ENCODE measurements around the gene PLBD1. TPM values are rescaled to one million over a fixed set of nuclear protein-coding genes. Genes with fewer than 3 reads are reported as not detected.

The PLBD1 gene
- polyA plus RNA-seq, 2 of the 4 experiments (the other 2 are of a cell fraction) = 4.9 to 10.3 TPM

- TF ChIP-seq, protein P1, sequence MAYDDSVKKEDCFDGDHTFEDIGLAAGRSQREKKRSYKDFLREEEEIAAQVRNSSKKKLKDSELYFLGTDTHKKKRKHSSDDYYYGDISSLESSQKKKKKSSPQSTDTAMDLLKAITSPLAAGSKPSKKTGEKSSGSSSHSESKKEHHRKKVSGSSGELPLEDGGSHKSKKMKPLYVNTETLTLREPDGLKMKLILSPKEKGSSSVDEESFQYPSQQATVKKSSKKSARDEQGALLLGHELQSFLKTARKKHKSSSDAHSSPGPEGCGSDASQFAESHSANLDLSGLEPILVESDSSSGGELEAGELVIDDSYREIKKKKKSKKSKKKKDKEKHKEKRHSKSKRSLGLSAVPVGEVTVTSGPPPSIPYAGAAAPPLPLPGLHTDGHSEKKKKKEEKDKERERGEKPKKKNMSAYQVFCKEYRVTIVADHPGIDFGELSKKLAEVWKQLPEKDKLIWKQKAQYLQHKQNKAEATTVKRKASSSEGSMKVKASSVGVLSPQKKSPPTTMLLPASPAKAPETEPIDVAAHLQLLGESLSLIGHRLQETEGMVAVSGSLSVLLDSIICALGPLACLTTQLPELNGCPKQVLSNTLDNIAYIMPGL (CRISPR knock-in tag; IDR thresholded peaks at IDR 0.05; ENCODE audit: borderline replicate concordance) = no peak
- TF ChIP-seq RAD21 (conservative IDR thresholded peaks at IDR 0.05 in 1 of 2, IDR thresholded peaks at IDR 0.05 in 1 of 2) = no peak
- no peak for TF ChIP-seq EHMT2 (IDR thresholded peaks at IDR 0.05; ENCODE audit: low read depth)
- no peak for TF ChIP-seq PHF8 (IDR thresholded peaks at IDR 0.05; ENCODE audit: borderline replicate concordance, low read depth)
- no peak for TF ChIP-seq RARB (CRISPR knock-in tag; IDR thresholded peaks at IDR 0.05)
- TF ChIP-seq SREBF2 (IDR thresholded peaks at IDR 0.05) = no peak
- TF ChIP-seq HOXB13 (CRISPR knock-in tag; IDR thresholded peaks at IDR 0.05; ENCODE audit: low read depth) = no peak
- no peak for TF ChIP-seq CEBPB (IDR thresholded peaks at IDR 0.05)
- TF ChIP-seq SMC3 (IDR thresholded peaks at IDR 0.05) = no peak
- no peak for TF ChIP-seq GATA3 (IDR thresholded peaks at IDR 0.05; ENCODE audit: borderline replicate concordance)
- TF ChIP-seq ESRRA (IDR thresholded peaks at IDR 0.05; ENCODE audit: borderline replicate concordance, low read length) = no peak
- TF ChIP-seq MYC (IDR thresholded peaks at IDR 0.05; ENCODE audit: borderline replicate concordance, low read length) = no peak
- no peak for TF ChIP-seq E2F6 (IDR thresholded peaks at IDR 0.05; ENCODE audit: borderline replicate concordance, low read depth)
- TF ChIP-seq HOXA7 (CRISPR knock-in tag; IDR thresholded peaks at IDR 0.05) = no peak
- no peak for TF ChIP-seq ZC3H11A (IDR thresholded peaks at IDR 0.05)
- TF ChIP-seq MAZ (IDR thresholded peaks at IDR 0.05; ENCODE audit: borderline replicate concordance, low read depth, low read length) = no peak
- no peak for TF ChIP-seq CHD4 (IDR thresholded peaks at IDR 0.05; ENCODE audit: borderline replicate concordance)
- POLR2A ChIA-PET = no interaction called here
- CTCF ChIA-PET = interaction anchor here (0.5 kb wide), 1 partner anchor 75 kb away, joined by 3 read pairs; no protein-coding TSS in a partner anchor
Observed at GRCh38 chr12:14548609-14549008, 19.1 kb downstream of the PLBD1 start.

DNA sequence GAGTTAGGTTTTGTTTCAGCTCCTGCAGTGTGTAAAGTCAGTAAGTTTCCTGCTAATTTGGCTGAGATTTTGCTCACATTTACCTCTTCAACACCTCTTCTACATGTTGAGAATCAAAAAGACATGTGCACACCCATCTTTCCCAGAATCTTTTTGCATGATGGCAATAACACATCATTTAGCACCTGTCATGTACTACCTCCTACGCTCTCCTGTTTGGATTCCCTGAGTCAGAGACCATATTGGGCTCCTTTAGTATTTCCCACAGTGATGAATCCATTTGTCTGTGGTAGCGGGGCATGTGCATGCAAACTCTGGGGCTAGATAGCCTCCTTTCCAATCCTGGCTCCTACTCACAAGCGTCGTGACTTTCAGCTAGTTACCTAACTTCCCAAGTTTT, 20.1 kb downstream of the PLBD1 start:
- CTCF ChIA-PET = interaction anchor here (0.8 kb wide), 1 partner anchor 33 kb away, joined by 3 read pairs; no protein-coding TSS in a partner anchor
- POLR2A ChIA-PET = no interaction called here
- TF ChIP-seq RCOR1 (IDR thresholded peaks at IDR 0.05; ENCODE audit: low read depth, low read length) (no peak), CBX2 (IDR thresholded peaks at IDR 0.05; ENCODE audit: borderline replicate concordance, low read depth) (no peak), PHF8 (IDR thresholded peaks at IDR 0.05; ENCODE audit: borderline replicate concordance, low read depth) (no peak), E2F6 (IDR thresholded peaks at IDR 0.05; ENCODE audit: borderline replicate concordance, low read depth) (no peak), CEBPB (IDR thresholded peaks at IDR 0.05) (no peak), JUNB (IDR thresholded peaks at IDR 0.05) (no peak), ZFP36 (IDR thresholded peaks at IDR 0.05; ENCODE audit: borderline replicate concordance, partially characterized antibody) (no peak)
- TF ChIP-seq, protein P1 (CRISPR knock-in tag; IDR thresholded peaks at IDR 0.05; ENCODE audit: borderline replicate concordance) = no peak
- Histone ChIP-seq H3K4me1 (no peaks in the 10 kb centered on the region), H3K4me2 (no peak overlapping the region), H3K9me3 (peaks cover 4% of the 10 kb centered on the region; the same call in 1 of the 3 replicates), H3K4me3 (no peak overlapping the region), H3K27ac (no peak overlapping the region)
- no peak for ATAC-seq
- DNase-seq (ENCODE audit: low read depth in 1 of 2, low spot score in 1 of 2) = no peak
- 85% methylated on average over 4 of the region's 4 CpGs for WGBS (ENCODE audit: missing lambda C conversion rate)
- FAIRE-seq = no peak

More at GRCh38 chr12:14548609-14549008, 19.1 kb downstream of the PLBD1 start:
- H3K4me1 ChIP-seq = no peaks in the 10 kb centered on the region
- no peak overlapping the region for H3K27ac ChIP-seq
- no peak overlapping the region for H3K4me2 ChIP-seq
- DNase-seq (ENCODE audit: low read depth in 1 of 2, low spot score in 1 of 2) = no peak
- H3K4me3 ChIP-seq = no peak overlapping the region
- WGBS (ENCODE audit: missing lambda C conversion rate) = 53% methylated on average over 6 of the region's 6 CpGs
- FAIRE-seq = no peak
- no peak for ATAC-seq
- peaks cover 4% of the 10 kb centered on the region; the same call in 1 of the 3 replicates for H3K9me3 ChIP-seq

Measured in A549 (cell line).